GM21360 (cell line): ENCODE results near the gene KIF22.

Source experiments
- ATAC-seq: cut with Tn5 transposase; IDR thresholded peaks from one replicate; pipeline ENCODE4 v1.9.1; 2021; ENCODE audit warnings: mild to moderate bottlenecking, moderate library complexity; ENCODE audit not compliant: unreplicated experiment

Gene KIF22

GRCh38 chr16:29834079-29834478 is 43.5 kb downstream of the KIF22 start:
- ATAC-seq, result no peak

GRCh38 chr16:29835926-29836325 is 45.4 kb downstream of the KIF22 start:
- no peak for ATAC-seq

GRCh38 chr16:29836623-29837022 is 46.1 kb downstream of the KIF22 start:
- ATAC-seq, result no peak

GRCh38 chr16:29837841-29838240 is 47.3 kb downstream of the KIF22 start:
- ATAC-seq, result no peak

- ATAC-seq, result no peak
These were observed 49.3 kb downstream of the KIF22 start for GRCh38 chr16:29839822-29840221.

GRCh38 chr16:29840240-29840639 is 49.7 kb downstream of the KIF22 start:
- no peak for ATAC-seq

- no peak for ATAC-seq
These were observed 51.1 kb downstream of the KIF22 start for GRCh38 chr16:29841631-29842030.

- ATAC-seq, result no peak
These were observed 52.3 kb downstream of the KIF22 start for GRCh38 chr16:29842732-29843346.

GRCh38 chr16:29843931-29844330 is 53.4 kb downstream of the KIF22 start:
- no peak for ATAC-seq

GRCh38 chr16:29844575-29845331 is 54.2 kb downstream of the KIF22 start:
- ATAC-seq, result no peak

GRCh38 chr16:29845656-29846055 is 55.1 kb downstream of the KIF22 start:
- ATAC-seq, result no peak

- ATAC-seq, result no peak
These were observed 58.1 kb downstream of the KIF22 start for GRCh38 chr16:29848420-29849297.

GRCh38 chr16:29849505-29849904 is 59.0 kb downstream of the KIF22 start:
- ATAC-seq, result no peak

GRCh38 chr16:29850998-29851397 is 60.4 kb downstream of the KIF22 start:
- no peak for ATAC-seq

- no peak for ATAC-seq
These were observed 62.1 kb downstream of the KIF22 start for GRCh38 chr16:29852654-29853053.

GRCh38 chr16:29854520-29855100 is 64.1 kb downstream of the KIF22 start:
- ATAC-seq, result no peak
